NB4 (cell line): ENCODE data around the gene NECAB3.
"Not testable (repeated sequence)": the region's sequence is repeated elsewhere in the genome, so short reads cannot be mapped to it uniquely, and the experiment has no call there.

Experiments
- DNase-seq: peaks from one replicate; pipeline ENCODE4 v3.0.0; 2010; ENCODE audit warnings: low read depth
- H3K4me3 ChIP-seq: one replicate; pipeline ENCODE4 v1.5.1; 2011; ENCODE audit warnings: mild to moderate bottlenecking, low read depth, low read length, moderate library complexity
- CTCF ChIP-seq: IDR thresholded peaks from one replicate; pipeline ENCODE4 v1.5.1; 2012; ENCODE audit warnings: low read depth, low read length
- MAX ChIP-seq: IDR thresholded peaks from 2 replicates; pipeline ENCODE4 v1.6.1; 2011; ENCODE audit warnings: low read depth, low read length
- MYC ChIP-seq: IDR thresholded peaks from 2 replicates; pipeline ENCODE4 v1.6.1; 2011; ENCODE audit warnings: low read depth, low read length
- POLR2A ChIP-seq: IDR thresholded peaks from 2 replicates; pipeline ENCODE4 v1.6.1; 2011; ENCODE audit warnings: mild to moderate bottlenecking; ENCODE audit not compliant: insufficient read length; ENCODE audit errors: extremely low read depth

NECAB3 gene

GRCh38 chr20:33648396-33649004, 25.7 kb downstream of the NECAB3 start:
- no peak for DNase-seq
- H3K4me3 ChIP-seq, result no peak overlapping the region
- TF ChIP-seq MAX (no peak), CTCF (no peak), POLR2A (no peak), MYC (no peak)

- H3K4me3 ChIP-seq, result no peak overlapping the region
- DNase-seq, result no peak
- TF ChIP-seq MAX, result no peak
- TF ChIP-seq POLR2A, result no peak
- no peak for TF ChIP-seq CTCF
- no peak for TF ChIP-seq MYC
Observed at GRCh38 chr20:33647603-33648395, 26.4 kb downstream of the NECAB3 start.

- not testable (repeated sequence) for DNase-seq, H3K4me3 ChIP-seq
Observed at GRCh38 chr20:33646959-33647602, 27.1 kb downstream of the NECAB3 start.

- H3K4me3 ChIP-seq, result no peak overlapping the region
- no peak for DNase-seq
- TF ChIP-seq POLR2A (no peak), CTCF (no peak)
Observed at GRCh38 chr20:33646191-33646590, 28.0 kb downstream of the NECAB3 start.

GRCh38 chr20:33645396-33645795, 28.8 kb downstream of the NECAB3 start:
- no peak for DNase-seq
- H3K4me3 ChIP-seq, result no peak overlapping the region
- TF ChIP-seq MAX (no peak), POLR2A (no peak), CTCF (no peak), MYC (no peak)

GRCh38 chr20:33645072-33645358, 29.2 kb downstream of the NECAB3 start:
- no peak overlapping the region for H3K4me3 ChIP-seq
- TF ChIP-seq MYC (no peak), CTCF (no peak), MAX (no peak), POLR2A (no peak)
- peak; percentile 53 for DNase-seq
